OCI-LY7 (cell line): ENCODE measurements around the gene PCDHGA12. TPM values are rescaled to one million over a fixed set of nuclear protein-coding genes. Genes with fewer than 3 reads are reported as not detected.

Experiments used
- Bru-seq: library from RNA; stranded (reverse); fragments of 400-500 nt; gene quantifications from one replicate; lab custom pipeline; 2021; lab: Mats Ljungman, UMichigan
- BruChase-seq, 2 experiments: library from RNA; stranded (reverse); fragments of 400-500 nt; gene quantifications; one replicate each; lab custom pipeline; 2021; lab: Mats Ljungman, UMichigan
- BruUV-seq: library from RNA; stranded (reverse); fragments of 400-500 nt; replicated peaks from 2 replicates; lab custom pipeline; 2021; lab: Mats Ljungman, UMichigan
- CTCF ChIA-PET: fragments of 300-600 bp; sonication (Branson Sonifier 250); formaldehyde crosslinking; loops from one replicate; lab custom pipeline; 2022; ENCODE audit warnings: antibody characterized with exemption; ENCODE audit not compliant: unreplicated experiment; lab: Charles Lee
- POLR2A ChIA-PET: fragments of 300-600 bp; sonication (Branson Sonifier 250); formaldehyde crosslinking; loops from one replicate; lab custom pipeline; 2022; ENCODE audit warnings: antibody characterized with exemption; lab: Charles Lee
- DNase-seq: peaks from one replicate; pipeline ENCODE4 v3.0.0-alpha.2; 2015; ENCODE audit warnings: low spot score
- H2AFZ ChIP-seq: fragments of 200-600 bp; sonication (generic), shearing (Covaris generic); 2 replicates; pipeline ENCODE4 v1.6.1; 2014; ENCODE audit warnings: mild to moderate bottlenecking, antibody characterized with exemption, low read length, moderate library complexity
- H3K27ac ChIP-seq: fragments of 200-600 bp; sonication (generic); 2 replicates; pipeline ENCODE4 v1.5.1; 2014; ENCODE audit warnings: mixed run types, low read depth, mild to moderate bottlenecking, moderate library complexity, low read length, inconsistent platforms; ENCODE audit not compliant: poor library complexity, severe bottlenecking
- H3K36me3 ChIP-seq: fragments of 200-600 bp; sonication (generic); 2 replicates; pipeline ENCODE4 v1.6.1; 2014; ENCODE audit warnings: mild to moderate bottlenecking, antibody characterized with exemption, low read length, moderate library complexity, mixed read lengths; ENCODE audit not compliant: insufficient read depth
- H3K4me1 ChIP-seq: fragments of 200-600 bp; sonication (generic); 2 replicates; pipeline ENCODE4 v1.5.1; 2014; ENCODE audit warnings: mild to moderate bottlenecking, low read length; ENCODE audit not compliant: insufficient read depth, poor library complexity, severe bottlenecking
- H3K4me2 ChIP-seq: fragments of 200-600 bp; sonication (generic); 2 replicates; pipeline ENCODE4 v1.6.1; 2014; ENCODE audit warnings: mild to moderate bottlenecking, low read length
- H3K4me3 ChIP-seq: fragments of 200-600 bp; sonication (generic); 2 replicates; pipeline ENCODE4 v1.5.1; 2014; ENCODE audit warnings: mild to moderate bottlenecking, low read depth, low read length; ENCODE audit not compliant: poor library complexity, severe bottlenecking
- H3K79me2 ChIP-seq: fragments of 200-600 bp; sonication (generic); 2 replicates; pipeline ENCODE4 v1.6.1; 2016; ENCODE audit warnings: low read depth, mild to moderate bottlenecking, low read length, moderate library complexity, mixed read lengths; ENCODE audit not compliant: insufficient read depth
- H3K9me2 ChIP-seq: fragments of 200-600 bp; sonication (generic); 2 replicates; pipeline ENCODE4 v1.6.1; 2016; ENCODE audit warnings: mild to moderate bottlenecking, low read length, mixed read lengths; ENCODE audit not compliant: insufficient read depth
- H3K9me3 ChIP-seq: fragments of 200-600 bp; sonication (generic); 2 replicates; pipeline ENCODE4 v1.6.1; 2014; ENCODE audit warnings: mild to moderate bottlenecking, mixed run types, low read length, mixed read lengths
- H4K20me1 ChIP-seq: fragments of 200-600 bp; sonication (generic); 2 replicates; pipeline ENCODE4 v1.6.1; 2014; ENCODE audit warnings: mild to moderate bottlenecking, antibody characterized with exemption, low read length, moderate library complexity, mixed read lengths; ENCODE audit not compliant: insufficient read depth
- CTCF ChIP-seq: fragments of 200-600 bp; sonication (generic); conservative IDR thresholded peaks from 2 replicates; pipeline ENCODE4 v1.5.1; 2014; ENCODE audit warnings: mild to moderate bottlenecking, antibody characterized with exemption, low read length, moderate library complexity, mixed read lengths
- EZH2phosphoT487 ChIP-seq: fragments of 200-600 bp; sonication (generic); IDR thresholded peaks from 2 replicates; pipeline ENCODE4 v1.6.1; 2018; ENCODE audit warnings: low read depth, borderline replicate concordance, mild to moderate bottlenecking, mixed run types, antibody characterized with exemption, low read length, moderate library complexity, mixed read lengths
- intact Hi-C: fragments of 100-400 bp; cut with micrococcal nuclease; formaldehyde crosslinking; loops from one replicate; pipeline ENCODE4 v1.10.0; 2022; ENCODE audit not compliant: unreplicated experiment
- long read RNA-seq: library from polyadenylated mRNA; stranded (forward); transcript quantifications from one replicate; pipeline ENCODE4 v2.0.0, GENCODE V29; 2022
- total RNA-seq, 2 experiments: library from RNA; depleted of rRNA in 1 of 2; stranded (reverse); fragments of >200 nt in 1 of 2; shearing (Covaris generic) in 1 of 2; gene quantifications; 2 replicates each; pipeline ENCODE4 v1.2.3, GENCODE V29; 2014 to 2022

The PCDHGA12 gene
- total RNA-seq (2014; rRNA removed; shearing (Covaris generic)) (2.6 and 3.9 TPM in 2 replicates), total RNA-seq (2022) (3.0 and 3.4 TPM in 2 replicates), Bru-seq, nascent RNA (percentile 63 among the genes with signal in this experiment), BruChase-seq, experiment 1, labeled RNA remaining after a 6-hour chase (percentile 71 among the genes with signal in this experiment), BruChase-seq, experiment 2, labeled RNA remaining after a 2-hour chase (percentile 69 among the genes with signal in this experiment)
- long read RNA-seq = 0 reads

- Histone ChIP-seq H4K20me1 (no peaks in the 10 kb centered on the region), H3K4me3 (no peak within 1 kb of the TSS), H3K36me3 (no peaks in the 10 kb centered on the region), H3K9me2 (no peaks in the 10 kb centered on the region), H3K79me2 (no peaks in the 10 kb centered on the region), H3K27ac (no peak within 1 kb of the TSS), H3K4me2 (peak within 1 kb of the TSS; percentile 20; the same call in 1 of the 2 replicates), H3K4me1 (no peaks in the 10 kb centered on the region), H3K9me3 (no peaks in the 10 kb centered on the region), H2AFZ (no peak within 1 kb of the TSS)
- intact Hi-C loops = no loop called here
- CTCF ChIA-PET = interaction anchor here (0.6 to 1.9 kb wide), 11 partner anchors 9 to 133 kb away, joined by 3 to 10 read pairs (median 3); partner anchors contain the start of gene PCDHGB7
- POLR2A ChIA-PET = interaction anchor here (0.6 to 1.6 kb wide), 7 partner anchors 9 to 100 kb away, joined by 3 to 6 read pairs (median 3); partner anchors contain the start of gene PCDHGA11
- DNase-seq = peak; percentile 76
- no TSS peak for BruUV-seq
- TF ChIP-seq EZH2phosphoT487 (no peak), CTCF (peak; percentile 85)
Measured at GRCh38 chr5:141430332-141431113, at the start of gene PCDHGA12. Gene PCDHGA12, plus strand, starts transcription at chr5:141430507. Its CDS starts 253 bp downstream, at chr5:141430760.

GRCh38 chr5:141382469-141383294, 47.6 kb upstream of the PCDHGA12 start, which contains the start of gene PCDHGA7:
Gene PCDHGA7, plus strand, starts transcription at chr5:141382742. Its CDS starts 158 bp downstream, at chr5:141382900.
- H4K20me1 ChIP-seq = no peaks in the 10 kb centered on the region
- H3K9me3 ChIP-seq = no peaks in the 10 kb centered on the region
- H3K36me3 ChIP-seq = no peaks in the 10 kb centered on the region
- H3K4me3 ChIP-seq = peak within 1 kb of the TSS; percentile 68
- peak; percentile 59 for DNase-seq
- no peaks in the 10 kb centered on the region for H3K79me2 ChIP-seq
- intact Hi-C loops = no loop called here
- ChIA-PET POLR2A (interaction anchor here (0.5 to 0.9 kb wide), 2 partner anchors 8 to 80 kb away, joined by 3 read pairs; no protein-coding TSS in a partner anchor), CTCF (interaction anchor here (0.7 kb wide), 2 partner anchors 33 to 181 kb away, joined by 3 to 5 read pairs; partner anchors contain the start of gene PCDHGB1)
- peak within 1 kb of the TSS; percentile 61 for H3K4me2 ChIP-seq
- H3K4me1 ChIP-seq = no peaks in the 10 kb centered on the region
- no peak within 1 kb of the TSS for H3K27ac ChIP-seq
- H3K9me2 ChIP-seq = no peaks in the 10 kb centered on the region
- TSS peak; percentile 35 for BruUV-seq
- TF ChIP-seq CTCF (peak; percentile 76), EZH2phosphoT487 (no peak)
- H2AFZ ChIP-seq = peak within 1 kb of the TSS; percentile 57
